Measurements from ENCODE around the gene SAE1. TPM values are rescaled to one million over a fixed set of nuclear protein-coding genes. Genes with fewer than 3 reads are reported as not detected.

SAE1 gene
- total RNA-seq, 4 donors from 2014 or later, result 22.4 to 51.9 (median 44.7) TPM

- WGBS, result 85% methylated on average over 5 of the region's 5 CpGs
- Histone ChIP-seq H3K4me1 (peaks cover 34% of the 10 kb centered on the region), H3K4me3 (no peak overlapping the region)
These were observed 57.9 kb downstream of the SAE1 start for GRCh38 chr19:47188507-47189033.

GRCh38 chr19:47190167-47190727, 59.6 kb downstream of the SAE1 start:
- Histone ChIP-seq H3K4me1 (peaks cover 32% of the 10 kb centered on the region), H3K36me3 (no peaks in the 10 kb centered on the region), H3K27ac (peak overlapping the region; percentile 72), H3K9me3 (no peaks in the 10 kb centered on the region), H3K4me3 (no peak overlapping the region), H3K27me3 (no peaks in the 10 kb centered on the region)
- 28% methylated on average over 12 of the region's 12 CpGs for WGBS
- DNase-seq (ENCODE audit: low spot score in 2 of 2), result no peak
- TF ChIP-seq POLR2AphosphoS5 (IDR thresholded peaks at IDR 0.05) (no peak), EP300 (IDR thresholded peaks at IDR 0.05) (no peak), CTCF (IDR thresholded peaks at IDR 0.05) (no peak), POLR2A (IDR thresholded peaks at IDR 0.05) (no peak)

More at GRCh38 chr19:47188507-47189033, 57.9 kb downstream of the SAE1 start:
- H3K9me3 ChIP-seq, result no peaks in the 10 kb centered on the region
- H3K27me3 ChIP-seq, result no peaks in the 10 kb centered on the region
- no peaks in the 10 kb centered on the region for H3K36me3 ChIP-seq
- no peak for TF ChIP-seq POLR2AphosphoS5 (IDR thresholded peaks at IDR 0.05)
- no peak for TF ChIP-seq POLR2A (IDR thresholded peaks at IDR 0.05)
- TF ChIP-seq EP300 (IDR thresholded peaks at IDR 0.05), result no peak
- no peak for TF ChIP-seq CTCF (IDR thresholded peaks at IDR 0.05)
- DNase-seq (ENCODE audit: low spot score in 2 of 2), result no peak
- H3K27ac ChIP-seq, result peak overlapping the region; percentile 72

- Histone ChIP-seq H3K4me3 (no peak overlapping the region), H3K36me3 (peaks cover 31% of the 10 kb centered on the region), H3K27ac (no peak overlapping the region), H3K27me3 (no peaks in the 10 kb centered on the region), H3K9me3 (no peaks in the 10 kb centered on the region), H3K4me1 (peaks cover 11% of the 10 kb centered on the region)
- TF ChIP-seq EP300 (IDR thresholded peaks at IDR 0.05) (no peak), POLR2A (IDR thresholded peaks at IDR 0.05) (no peak), CTCF (IDR thresholded peaks at IDR 0.05) (no peak), POLR2AphosphoS5 (IDR thresholded peaks at IDR 0.05) (no peak)
- 88% methylated on average over 1 of the region's 1 CpG for WGBS
- DNase-seq (ENCODE audit: low spot score in 2 of 2), result no peak
These were observed 64.8 kb downstream of the SAE1 start for GRCh38 chr19:47195434-47195833.

- peaks cover 36% of the 10 kb centered on the region for H3K36me3 ChIP-seq
These were observed 66.5 kb downstream of the SAE1 start for GRCh38 chr19:47197141-47197540.

More at GRCh38 chr19:47197141-47197540, 66.5 kb downstream of the SAE1 start:
- no peak for DNase-seq (ENCODE audit: low spot score in 2 of 2)
- H3K27me3 ChIP-seq, result no peaks in the 10 kb centered on the region
- no peak overlapping the region for H3K4me3 ChIP-seq
- no peaks in the 10 kb centered on the region for H3K9me3 ChIP-seq
- H3K4me1 ChIP-seq, result no peaks in the 10 kb centered on the region
- H3K27ac ChIP-seq, result no peak overlapping the region
- 89% methylated on average over 4 of the region's 4 CpGs for WGBS
- TF ChIP-seq POLR2AphosphoS5 (IDR thresholded peaks at IDR 0.05) (no peak), CTCF (IDR thresholded peaks at IDR 0.05) (no peak), EP300 (IDR thresholded peaks at IDR 0.05) (no peak), POLR2A (IDR thresholded peaks at IDR 0.05) (no peak)
